ENCODE data around the gene TPCN2. TPM values are rescaled to one million over a fixed set of nuclear protein-coding genes. Genes with fewer than 3 reads are reported as not detected.

Gene TPCN2
- total RNA-seq, 1 donor from 2014 or later, result 6.8 TPM

- Histone ChIP-seq H3K4me3 (ENCODE audit: low read length in 3 of 3) (no peak overlapping the region), H3K9me3 (ENCODE audit: control insufficient read depth in 3 of 3, low read length in 3 of 3) (no peaks in the 10 kb centered on the region), H3K36me3 (ENCODE audit: control insufficient read depth in 3 of 3, insufficient read depth in 3 of 3, low read length in 3 of 3) (peaks cover 17 to 34% (median 22%) of the 10 kb centered on the region in 3 donors), H3K9ac (ENCODE audit: low read depth in 1 of 3, low read length in 3 of 3) (no peak overlapping the region), H3K27me3 (ENCODE audit: control insufficient read depth in 3 of 3, insufficient read depth in 3 of 3, low read length in 3 of 3) (no peaks in the 10 kb centered on the region), H3K4me1 (ENCODE audit: control insufficient read depth in 3 of 3, insufficient read depth in 3 of 3, low read length in 3 of 3) (peaks cover 0 to 3% (median 0%) of the 10 kb centered on the region in 3 donors), H3K27ac (ENCODE audit: low read depth, low read length) (no peak overlapping the region)
These were observed 12.3 kb downstream of the TPCN2 start for GRCh38 chr11:69060806-69061712.

DNA sequence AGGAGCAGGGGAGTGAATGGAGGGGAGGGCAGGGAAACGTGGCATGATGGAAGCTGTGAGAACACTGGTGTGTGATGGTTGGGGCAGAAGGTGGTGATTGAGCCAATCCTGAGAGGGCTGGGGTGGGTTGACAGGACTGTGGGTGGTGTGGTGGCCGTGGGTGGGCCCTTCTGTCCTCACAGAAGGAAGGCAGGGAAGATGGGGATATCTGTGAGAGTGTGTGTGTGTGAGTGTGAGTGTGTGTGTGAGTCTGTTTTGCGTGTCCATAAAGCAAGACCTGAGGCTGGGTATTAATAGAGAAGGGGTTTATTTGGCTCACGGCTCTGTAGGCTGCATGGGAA lies 13.0 kb downstream of the TPCN2 start:
- Histone ChIP-seq H3K36me3 (ENCODE audit: control insufficient read depth in 3 of 3, insufficient read depth in 3 of 3, low read length in 3 of 3) (peaks cover 17 to 34% (median 22%) of the 10 kb centered on the region in 3 donors), H3K9ac (ENCODE audit: low read depth in 1 of 3, low read length in 3 of 3) (no peak overlapping the region), H3K4me3 (ENCODE audit: low read length in 3 of 3) (no peak overlapping the region), H3K27ac (ENCODE audit: low read depth, low read length) (no peak overlapping the region), H3K4me1 (ENCODE audit: control insufficient read depth in 3 of 3, insufficient read depth in 3 of 3, low read length in 3 of 3) (no peaks in the 10 kb centered on the region), H3K27me3 (ENCODE audit: control insufficient read depth in 3 of 3, insufficient read depth in 3 of 3, low read length in 3 of 3) (no peaks in the 10 kb centered on the region), H3K9me3 (ENCODE audit: control insufficient read depth in 3 of 3, low read length in 3 of 3) (no peaks in the 10 kb centered on the region)

DNA sequence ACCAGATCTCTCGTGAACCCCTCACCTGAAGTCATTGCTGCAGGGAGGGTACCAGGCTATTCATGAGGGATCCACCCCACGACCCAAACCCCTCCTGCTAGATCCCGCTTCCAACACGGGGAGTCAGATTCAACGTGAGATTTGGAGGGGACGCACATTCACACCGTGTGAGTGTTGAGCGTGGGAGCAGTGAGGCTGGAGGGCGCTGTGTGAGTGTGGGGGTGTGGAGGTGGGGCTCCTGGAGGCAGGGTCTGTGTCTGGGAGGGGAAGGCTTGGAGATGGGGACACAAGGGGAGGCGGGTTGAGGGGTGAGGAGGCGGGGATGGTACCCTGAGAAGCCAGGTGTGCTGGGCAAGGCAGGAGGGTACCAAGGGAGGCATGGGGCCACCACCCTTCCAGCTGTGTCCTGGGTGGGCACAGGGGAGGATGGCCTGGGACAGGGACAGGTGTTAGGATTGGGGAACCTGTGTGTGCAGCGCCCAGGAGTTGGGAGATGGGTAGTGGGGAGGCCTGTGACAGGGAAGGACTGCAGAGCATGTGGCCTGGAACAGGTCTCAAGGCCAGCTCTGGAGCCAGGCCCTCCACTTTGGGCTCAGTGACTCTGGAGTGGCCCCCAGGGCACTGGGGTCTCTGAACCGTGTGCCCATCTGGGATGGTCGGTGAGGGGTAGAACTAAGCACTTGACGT lies 13.6 kb downstream of the TPCN2 start:
- H3K27ac ChIP-seq (ENCODE audit: low read depth, low read length), result no peak overlapping the region
- H3K9ac ChIP-seq (ENCODE audit: low read depth in 1 of 3, low read length in 3 of 3), result no peak overlapping the region
- no peaks in the 10 kb centered on the region for H3K27me3 ChIP-seq (ENCODE audit: control insufficient read depth in 3 of 3, insufficient read depth in 3 of 3, low read length in 3 of 3)
- no peaks in the 10 kb centered on the region for H3K4me1 ChIP-seq (ENCODE audit: control insufficient read depth in 3 of 3, insufficient read depth in 3 of 3, low read length in 3 of 3)
- no peak overlapping the region for H3K4me3 ChIP-seq (ENCODE audit: low read length in 3 of 3)
- peaks cover 17 to 32% (median 20%) of the 10 kb centered on the region in 3 donors for H3K36me3 ChIP-seq (ENCODE audit: control insufficient read depth in 3 of 3, insufficient read depth in 3 of 3, low read length in 3 of 3)
- H3K9me3 ChIP-seq (ENCODE audit: control insufficient read depth in 3 of 3, low read length in 3 of 3), result no peaks in the 10 kb centered on the region

DNA sequence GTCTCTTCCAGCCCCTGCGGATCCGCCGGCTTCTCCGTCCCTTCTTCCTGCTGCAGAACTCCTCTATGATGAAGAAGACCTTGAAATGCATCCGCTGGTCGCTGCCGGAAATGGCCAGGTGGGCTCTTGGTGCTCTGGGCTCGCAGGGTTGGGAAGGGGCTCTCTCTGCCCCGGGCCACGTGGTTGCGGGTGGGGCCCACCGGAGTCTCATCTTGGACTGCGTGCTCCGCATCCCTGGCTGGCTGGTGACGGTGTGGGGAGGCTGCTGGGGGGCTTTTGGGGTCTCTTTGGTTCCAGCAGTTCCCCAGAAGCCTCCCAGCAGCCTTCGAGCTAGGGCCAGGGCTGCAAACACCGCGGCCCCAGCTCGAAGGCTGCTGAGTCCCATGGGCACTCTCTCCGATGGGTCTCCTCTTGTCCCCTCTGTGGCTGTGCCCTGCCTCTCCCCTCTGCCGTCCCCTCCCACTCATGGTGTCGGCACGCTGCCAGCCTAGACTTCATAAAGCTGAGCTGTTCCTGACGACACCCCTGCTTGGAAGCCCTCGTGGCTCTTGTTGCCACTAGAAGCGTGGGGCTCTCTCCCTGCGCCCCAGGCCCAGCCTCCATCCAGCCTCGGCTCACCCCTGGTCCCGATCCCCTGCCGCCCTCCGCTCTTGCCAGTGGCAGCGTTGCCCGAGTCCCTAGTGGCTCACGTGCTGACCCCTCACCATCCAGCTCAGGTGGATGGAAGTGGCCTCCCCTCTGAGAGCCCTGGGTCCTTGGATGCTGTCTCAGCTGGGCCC lies 14.3 kb downstream of the TPCN2 start:
- Histone ChIP-seq H3K4me1 (ENCODE audit: control insufficient read depth in 3 of 3, insufficient read depth in 3 of 3, low read length in 3 of 3) (no peaks in the 10 kb centered on the region), H3K9ac (ENCODE audit: low read depth in 1 of 3, low read length in 3 of 3) (no peak overlapping the region), H3K4me3 (ENCODE audit: low read length in 3 of 3) (no peak overlapping the region), H3K27ac (ENCODE audit: low read depth, low read length) (no peak overlapping the region), H3K9me3 (ENCODE audit: control insufficient read depth in 3 of 3, low read length in 3 of 3) (no peaks in the 10 kb centered on the region), H3K36me3 (ENCODE audit: control insufficient read depth in 3 of 3, insufficient read depth in 3 of 3, low read length in 3 of 3) (peaks cover 17 to 28% (median 20%) of the 10 kb centered on the region in 3 donors), H3K27me3 (ENCODE audit: control insufficient read depth in 3 of 3, insufficient read depth in 3 of 3, low read length in 3 of 3) (no peaks in the 10 kb centered on the region)

DNA sequence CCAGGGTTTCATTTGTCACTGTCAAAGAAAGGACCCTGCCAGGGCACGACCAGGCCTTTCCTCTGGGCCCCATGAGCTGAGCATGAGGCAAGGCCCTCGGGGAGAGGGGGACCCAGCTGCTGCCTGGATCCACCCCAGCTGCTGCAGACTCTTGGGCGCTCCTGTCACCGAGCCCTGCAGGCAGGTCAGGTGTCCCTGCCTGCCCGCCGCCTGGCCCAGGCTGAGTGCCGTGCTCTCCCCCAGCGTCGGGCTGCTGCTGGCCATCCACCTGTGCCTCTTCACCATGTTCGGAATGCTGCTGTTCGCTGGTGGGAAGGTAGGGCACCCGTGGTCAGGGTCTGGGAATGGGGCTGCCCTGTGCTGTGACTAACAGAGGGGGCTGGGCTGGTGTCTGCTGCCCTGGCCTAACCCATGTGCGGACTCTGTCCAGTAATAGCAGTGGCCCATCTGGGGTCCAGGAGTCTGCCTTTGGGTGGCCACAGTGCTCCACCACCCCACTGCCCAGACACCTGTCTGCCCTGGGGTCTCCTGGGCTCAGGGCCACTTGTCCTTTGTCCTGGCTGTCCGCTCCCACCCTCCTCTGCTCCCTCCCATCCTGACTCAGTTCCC lies 15.0 kb downstream of the TPCN2 start:
- Histone ChIP-seq H3K4me1 (ENCODE audit: control insufficient read depth in 3 of 3, insufficient read depth in 3 of 3, low read length in 3 of 3) (no peaks in the 10 kb centered on the region), H3K27ac (ENCODE audit: low read depth, low read length) (no peak overlapping the region), H3K36me3 (ENCODE audit: control insufficient read depth in 3 of 3, insufficient read depth in 3 of 3, low read length in 3 of 3) (peaks cover 17 to 28% (median 19%) of the 10 kb centered on the region in 3 donors), H3K9ac (ENCODE audit: low read depth in 1 of 3, low read length in 3 of 3) (no peak overlapping the region), H3K4me3 (ENCODE audit: low read length in 3 of 3) (no peak overlapping the region), H3K27me3 (ENCODE audit: control insufficient read depth in 3 of 3, insufficient read depth in 3 of 3, low read length in 3 of 3) (no peaks in the 10 kb centered on the region), H3K9me3 (ENCODE audit: control insufficient read depth in 3 of 3, low read length in 3 of 3) (no peaks in the 10 kb centered on the region)

- H3K9ac ChIP-seq (ENCODE audit: low read depth in 1 of 3, low read length in 3 of 3), result no peak overlapping the region
- H3K4me3 ChIP-seq (ENCODE audit: low read length in 3 of 3), result no peak overlapping the region
- no peaks in the 10 kb centered on the region for H3K27me3 ChIP-seq (ENCODE audit: control insufficient read depth in 3 of 3, insufficient read depth in 3 of 3, low read length in 3 of 3)
- no peak overlapping the region for H3K27ac ChIP-seq (ENCODE audit: low read depth, low read length)
- no peaks in the 10 kb centered on the region for H3K9me3 ChIP-seq (ENCODE audit: control insufficient read depth in 3 of 3, low read length in 3 of 3)
- H3K36me3 ChIP-seq (ENCODE audit: control insufficient read depth in 3 of 3, insufficient read depth in 3 of 3, low read length in 3 of 3), result peaks cover 15 to 25% (median 17%) of the 10 kb centered on the region in 3 donors
- no peaks in the 10 kb centered on the region for H3K4me1 ChIP-seq (ENCODE audit: control insufficient read depth in 3 of 3, insufficient read depth in 3 of 3, low read length in 3 of 3)
These were observed 15.7 kb downstream of the TPCN2 start for GRCh38 chr11:69064394-69064957.

GRCh38 chr11:69065147-69065710 lies 16.5 kb downstream of the TPCN2 start:
- Histone ChIP-seq H3K9me3 (ENCODE audit: control insufficient read depth in 3 of 3, low read length in 3 of 3) (no peaks in the 10 kb centered on the region), H3K9ac (ENCODE audit: low read depth in 1 of 3, low read length in 3 of 3) (no peak overlapping the region), H3K36me3 (ENCODE audit: control insufficient read depth in 3 of 3, insufficient read depth in 3 of 3, low read length in 3 of 3) (peaks cover 8 to 21% (median 10%) of the 10 kb centered on the region in 3 donors), H3K27me3 (ENCODE audit: control insufficient read depth in 3 of 3, insufficient read depth in 3 of 3, low read length in 3 of 3) (no peaks in the 10 kb centered on the region), H3K4me3 (ENCODE audit: low read length in 3 of 3) (no peak overlapping the region), H3K4me1 (ENCODE audit: control insufficient read depth in 3 of 3, insufficient read depth in 3 of 3, low read length in 3 of 3) (no peaks in the 10 kb centered on the region), H3K27ac (ENCODE audit: low read depth, low read length) (no peak overlapping the region)

DNA sequence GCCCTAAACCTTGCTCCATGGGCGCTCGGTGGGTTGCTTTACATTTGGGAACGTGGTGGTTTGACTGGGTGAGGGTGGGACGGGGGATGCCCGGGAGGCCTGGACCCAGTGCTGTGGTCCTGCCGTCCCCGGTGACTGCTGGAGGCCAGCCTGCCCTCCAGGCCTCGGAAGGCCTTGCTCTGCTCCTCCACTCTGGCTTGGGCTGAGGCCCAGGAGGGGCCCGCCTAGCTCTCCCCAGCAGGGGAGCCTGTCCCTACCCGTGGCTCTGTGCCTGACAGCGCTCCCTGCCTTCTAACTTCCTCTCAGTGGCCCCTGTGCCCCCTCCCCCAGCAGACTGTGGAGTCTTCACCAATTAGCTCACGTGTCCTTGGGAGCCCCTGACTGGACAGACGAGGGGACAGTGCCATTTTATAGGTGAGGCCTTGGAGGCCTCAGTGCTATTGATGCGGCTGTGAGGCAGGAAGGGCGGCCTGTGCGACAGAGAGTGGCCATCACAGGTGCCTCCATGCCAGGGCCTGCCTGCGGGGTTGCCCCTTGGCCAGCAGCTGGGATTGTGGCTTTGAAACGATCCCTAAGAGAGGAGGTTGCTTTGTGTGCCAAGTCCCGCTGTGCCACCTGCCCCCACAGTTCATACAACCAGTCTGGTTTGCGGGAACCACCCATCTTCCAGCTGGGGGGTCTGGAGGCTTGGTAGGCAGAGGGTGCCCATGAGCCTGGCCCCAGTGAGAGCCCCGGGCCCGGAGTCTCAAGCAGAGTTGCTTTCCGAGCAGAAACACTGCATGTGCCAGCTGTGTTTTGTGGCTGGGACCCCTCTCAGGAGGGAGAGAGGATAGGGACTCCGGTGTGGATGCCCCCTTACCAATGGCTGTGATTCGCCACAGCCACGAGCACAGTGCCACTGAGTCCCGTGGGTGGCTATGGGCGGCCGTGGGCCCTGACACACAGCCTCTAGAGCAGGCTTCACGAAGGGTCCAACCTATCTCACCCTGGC lies 17.7 kb downstream of the TPCN2 start:
- Histone ChIP-seq H3K4me3 (ENCODE audit: low read length in 3 of 3) (no peak overlapping the region), H3K27me3 (ENCODE audit: control insufficient read depth in 3 of 3, insufficient read depth in 3 of 3, low read length in 3 of 3) (no peaks in the 10 kb centered on the region), H3K9ac (ENCODE audit: low read depth in 1 of 3, low read length in 3 of 3) (no peak overlapping the region), H3K9me3 (ENCODE audit: control insufficient read depth in 3 of 3, low read length in 3 of 3) (no peaks in the 10 kb centered on the region), H3K27ac (ENCODE audit: low read depth, low read length) (no peak overlapping the region), H3K4me1 (ENCODE audit: control insufficient read depth in 3 of 3, insufficient read depth in 3 of 3, low read length in 3 of 3) (no peaks in the 10 kb centered on the region), H3K36me3 (ENCODE audit: control insufficient read depth in 3 of 3, insufficient read depth in 3 of 3, low read length in 3 of 3) (peaks cover 10 to 22% (median 16%) of the 10 kb centered on the region in 3 donors)

Data from skeletal muscle tissue (tissue), 4 donors.